ENCODE data around the gene SLC38A8. TPM values are rescaled to one million over a fixed set of nuclear protein-coding genes. Genes with fewer than 3 reads are reported as not detected.

The SLC38A8 gene
- total and polyA plus RNA-seq, 8 donors: 0.14 to 0.49 (median 0.34) TPM; not detected in 4

DNA sequence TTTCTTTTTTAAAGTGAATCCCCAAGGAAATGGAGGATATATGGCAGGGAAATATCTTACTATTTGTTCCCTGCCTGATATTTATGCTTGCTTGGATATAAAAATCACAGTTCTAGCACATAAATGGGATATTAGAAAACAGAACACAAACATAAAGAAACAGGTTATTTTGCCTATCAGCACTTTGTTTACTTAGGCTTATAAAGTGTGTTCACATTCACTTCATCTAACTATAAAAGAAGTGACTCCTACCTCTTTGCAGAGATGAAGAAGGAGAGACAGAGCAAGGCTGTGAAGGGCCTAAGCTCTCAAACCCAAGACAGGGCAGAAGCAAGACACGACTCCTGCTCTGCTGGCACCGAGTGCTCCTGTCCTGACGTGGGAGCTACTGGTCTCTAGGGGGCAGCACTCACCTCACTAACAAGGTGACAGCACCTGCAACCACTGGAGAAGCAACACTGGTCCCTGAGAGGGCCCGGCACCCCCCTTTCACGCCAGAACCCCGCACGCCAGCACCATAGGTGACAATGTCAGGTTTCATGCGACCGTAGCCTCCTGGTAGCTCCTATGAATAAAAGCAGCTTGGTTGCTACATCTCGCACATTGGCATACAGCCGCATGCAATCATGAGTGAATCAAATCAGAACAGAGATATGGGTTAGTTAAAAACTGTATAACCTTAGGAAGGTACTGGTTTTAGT lies 42.1 kb upstream of the SLC38A8 start:
- Histone ChIP-seq H3K27me3 (no peaks in the 10 kb centered on the region), H3K4me3 (no peak overlapping the region), H3K27ac (no peak overlapping the region), H3K4me1 (no peaks in the 10 kb centered on the region), H3K36me3 (peaks cover 8 to 62% (median 22%) of the 10 kb centered on the region in 3 donors), H3K9me3 (no peaks in the 10 kb centered on the region)
- intact Hi-C loops (cut with DNase I): loop anchor here in 1 of 3 donors (10.0 kb wide), 1 partner anchor 100 kb away; the partner anchor contains the start of gene TAF1C
- peak in 3 of 4 donors; percentile 52 to 71 (median 63) for TF ChIP-seq CTCF (IDR thresholded peaks at IDR 0.05)
- DNase-seq (peak in 5 of 6 donors; percentile 52 to 72 (median 68)), FAIRE-seq (no peak), ATAC-seq (peak; percentile 74 to 95 (median 88))
- WGBS, 2 donors: 43 to 51% methylated on average over 11 of the region's 11 CpGs

- Histone ChIP-seq H3K36me3 (peaks cover 8 to 55% (median 14%) of the 10 kb centered on the region in 3 donors), H3K4me1 (no peaks in the 10 kb centered on the region), H3K9me3 (no peaks in the 10 kb centered on the region), H3K4me3 (no peak overlapping the region), H3K27me3 (no peaks in the 10 kb centered on the region), H3K27ac (no peak overlapping the region)
- intact Hi-C loops (cut with DNase I): loop anchor here in 1 of 3 donors (10.0 kb wide), 1 partner anchor 102 kb away; the partner anchor contains the start of gene TAF1C
- DNase-seq (no peak), ATAC-seq (no peak), FAIRE-seq (no peak)
- WGBS, 2 donors: 87% methylated on average over 11 of the region's 11 CpGs
- no peak for TF ChIP-seq CTCF (IDR thresholded peaks at IDR 0.05)
Measured at GRCh38 chr16:84082835-84083569, 40.4 kb upstream of the SLC38A8 start.

DNA sequence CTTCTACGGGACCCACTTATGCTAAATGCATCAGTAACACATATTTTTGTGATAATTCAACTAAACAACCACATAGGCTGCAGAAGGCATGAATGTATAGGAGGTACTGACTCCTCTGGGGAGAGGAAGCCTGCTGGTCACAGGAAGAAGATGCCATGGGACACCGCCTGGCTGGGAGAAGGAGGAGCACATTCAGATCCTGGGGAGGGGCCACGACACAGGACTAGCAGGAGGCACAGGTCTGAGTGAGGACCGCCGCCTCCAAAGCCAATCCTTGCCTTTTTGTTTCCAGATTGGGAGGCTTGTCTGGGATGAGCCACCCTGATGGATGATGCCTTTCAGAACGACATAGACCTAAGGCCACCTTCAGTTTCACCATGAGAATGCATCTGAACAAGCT lies 39.5 kb upstream of the SLC38A8 start:
- no peak for DNase-seq
- Histone ChIP-seq H3K36me3 (peaks cover 8 to 51% (median 14%) of the 10 kb centered on the region in 3 donors), H3K27ac (no peak overlapping the region), H3K4me1 (no peaks in the 10 kb centered on the region), H3K27me3 (no peaks in the 10 kb centered on the region), H3K4me3 (no peak overlapping the region), H3K9me3 (no peaks in the 10 kb centered on the region)
- no peak for ATAC-seq
- WGBS, 2 donors: 89 to 91% methylated on average over 6 of the region's 6 CpGs
- intact Hi-C loops (cut with DNase I): loop anchor here in 1 of 3 donors (10.0 kb wide), 1 partner anchor 103 kb away; the partner anchor contains the start of gene TAF1C
- no peak for TF ChIP-seq CTCF (IDR thresholded peaks at IDR 0.05)
- no peak for FAIRE-seq

GRCh38 chr16:84081446-84081989 lies 38.9 kb upstream of the SLC38A8 start:
- 82 to 84% methylated on average over 14 of the region's 14 CpGs for WGBS, 2 donors
- DNase-seq (no peak), ATAC-seq (no peak), FAIRE-seq (no peak)
- Histone ChIP-seq H3K4me1 (no peaks in the 10 kb centered on the region), H3K27me3 (no peaks in the 10 kb centered on the region), H3K9me3 (no peaks in the 10 kb centered on the region), H3K27ac (no peak overlapping the region), H3K4me3 (no peak overlapping the region), H3K36me3 (peaks cover 8 to 48% (median 8%) of the 10 kb centered on the region in 3 donors)
- intact Hi-C loops (cut with DNase I): loop anchor here in 1 of 3 donors (10.0 kb wide), 1 partner anchor 103 kb away; the partner anchor contains the start of gene TAF1C
- no peak for TF ChIP-seq CTCF (IDR thresholded peaks at IDR 0.05)
